ENCODE data around the gene MAN2A2.

- TF ChIP-seq CSDC2 (CRISPR knock-in tag; IDR thresholded peaks at IDR 0.05) (no peak), PATZ1 (CRISPR knock-in tag; IDR thresholded peaks at IDR 0.05; ENCODE audit: borderline replicate concordance) (no peak), RARB (CRISPR knock-in tag; IDR thresholded peaks at IDR 0.05) (no peak)
Measured at GRCh38 chr15:90932660-90932991, 29.5 kb downstream of the MAN2A2 start.

Data from SK-N-SH treated with all-trans-retinoic acid at 6 μM for 48 hours (cell line).